Neural progenitor cell (in vitro differentiated cells): Measurements from ENCODE around the gene GMPPA. TPM values are rescaled to one million over a fixed set of nuclear protein-coding genes. Genes with fewer than 3 reads are reported as not detected.
A peak's percentile ranks its signal among the peaks of the same experiment; 100 is the strongest.

ENCODE experiments used
- DNase-seq: peaks from one replicate; pipeline ENCODE4 v3.0.0-alpha.2; 2016; ENCODE audit warnings: low spot score
- H2AFZ ChIP-seq: fragments of 200-600 bp; sonication (generic); replicated peaks from 2 replicates; pipeline ENCODE4 v1.6.1; 2016; ENCODE audit warnings: antibody characterized with exemption
- H3F3A ChIP-seq: fragments of 200-600 bp; sonication (generic); 2 replicates; pipeline ENCODE4 v1.6.1; 2016; ENCODE audit warnings: antibody characterized with exemption, low read depth
- H3K27ac ChIP-seq: fragments of 200-600 bp; sonication (generic); 2 replicates; pipeline ENCODE4 v1.5.1; 2016; ENCODE audit warnings: mild to moderate bottlenecking
- H3K27me3 ChIP-seq: fragments of 200-600 bp; sonication (generic); 2 replicates; pipeline ENCODE4 v1.6.1; 2016; ENCODE audit warnings: mild to moderate bottlenecking, moderate library complexity
- H3K36me3 ChIP-seq: fragments of 200-600 bp; sonication (generic); 2 replicates; pipeline ENCODE4 v1.5.1; 2016
- H3K4me1 ChIP-seq: fragments of 200-600 bp; sonication (generic); 2 replicates; pipeline ENCODE4 v1.6.1; 2016; ENCODE audit warnings: mixed run types
- H3K4me2 ChIP-seq: fragments of 200-600 bp; sonication (generic); 2 replicates; pipeline ENCODE4 v1.6.1; 2016
- H3K4me3 ChIP-seq: fragments of 200-600 bp; sonication (generic); 2 replicates; pipeline ENCODE4 v1.5.1; 2016
- H3K79me2 ChIP-seq: fragments of 200-600 bp; sonication (generic); 2 replicates; pipeline ENCODE4 v1.6.1; 2016; ENCODE audit warnings: low read depth
- H3K9ac ChIP-seq: fragments of 200-600 bp; sonication (generic); 2 replicates; pipeline ENCODE4 v1.6.1; 2016
- H3K9me3 ChIP-seq: fragments of 200-600 bp; sonication (generic); 2 replicates; pipeline ENCODE4 v1.5.1; 2016; ENCODE audit warnings: low read depth
- H4K20me1 ChIP-seq: fragments of 200-600 bp; sonication (generic); 2 replicates; pipeline ENCODE4 v1.6.1; 2016; ENCODE audit warnings: low read depth
- H3K27ac Mint-ChIP-seq: 3 replicates; pipeline ENCODE4 v1.8.0; 2021; ENCODE audit warnings: mixed read lengths
- H3K27me3 Mint-ChIP-seq: 2 replicates; pipeline ENCODE4 v1.8.0; 2022; ENCODE audit warnings: low read depth, mild to moderate bottlenecking, inconsistent platforms, moderate library complexity, mixed read lengths; ENCODE audit not compliant: insufficient read depth
- H3K36me3 Mint-ChIP-seq: 3 replicates; pipeline ENCODE4 v1.8.0; 2021; ENCODE audit warnings: mixed read lengths
- H3K4me1 Mint-ChIP-seq: 3 replicates; pipeline ENCODE4 v1.8.0; 2021; ENCODE audit warnings: mixed read lengths
- H3K4me3 Mint-ChIP-seq: 3 replicates; pipeline ENCODE4 v1.8.0; 2021; ENCODE audit warnings: mild to moderate bottlenecking, moderate library complexity, mixed read lengths
- H3K9me3 Mint-ChIP-seq: 3 replicates; pipeline ENCODE4 v1.8.0; 2020; ENCODE audit warnings: mixed read lengths
- CTCF ChIP-seq: fragments of 200-600 bp; sonication (generic); IDR thresholded peaks from 2 replicates; pipeline ENCODE4 v1.5.1; 2017; ENCODE audit warnings: antibody characterized with exemption, mild to moderate bottlenecking
- EZH2 ChIP-seq: fragments of 200-600 bp; sonication (generic); IDR thresholded peaks from 2 replicates; pipeline ENCODE4 v1.6.1; 2017; ENCODE audit warnings: antibody characterized with exemption, mild to moderate bottlenecking, moderate library complexity
- EZH2phosphoT487 ChIP-seq: fragments of 200-600 bp; sonication (generic); IDR thresholded peaks from 2 replicates; pipeline ENCODE4 v1.6.1; 2017; ENCODE audit warnings: antibody characterized with exemption
- total RNA-seq: library from RNA; depleted of rRNA; stranded (reverse); fragments of >200 nt; gene quantifications from 2 replicates; pipeline ENCODE4 v1.2.3, GENCODE V29; 2015; ENCODE audit warnings: low replicate concordance

The GMPPA gene
- total RNA-seq, 1 donor from 2014 or later: 49.3 TPM

- Mint-ChIP-seq H3K4me1 (peaks cover 46% of the 10 kb centered on the region), H3K4me3 (peak overlapping the region; percentile 17), H3K27me3 (peaks cover 19% of the 10 kb centered on the region), H3K9me3 (peaks cover 2% of the 10 kb centered on the region), H3K36me3 (no peaks in the 10 kb centered on the region), H3K27ac (peak overlapping the region; percentile 92)
- H3K79me2 ChIP-seq: no peaks in the 10 kb centered on the region
- no peak overlapping the region for H2AFZ ChIP-seq
- H3K9me3 ChIP-seq: no peaks in the 10 kb centered on the region
- peaks cover 14% of the 10 kb centered on the region for H4K20me1 ChIP-seq
- peak overlapping the region; percentile 69 for H3K4me2 ChIP-seq
- peak overlapping the region; percentile 26 for H3K4me3 ChIP-seq
- peak; percentile 93 for DNase-seq
- H3K27me3 ChIP-seq: peaks cover 33% of the 10 kb centered on the region
- H3K27ac ChIP-seq: no peak overlapping the region
- peaks cover 17% of the 10 kb centered on the region for H3F3A ChIP-seq
- H3K4me1 ChIP-seq: peaks cover 30% of the 10 kb centered on the region
- no peak overlapping the region for H3K9ac ChIP-seq
- H3K36me3 ChIP-seq: no peaks in the 10 kb centered on the region
- TF ChIP-seq EZH2phosphoT487 (no peak), CTCF (peak; percentile 96)
Measured at GRCh38 chr2:219530048-219530963, 31.6 kb downstream of the GMPPA start.

DNA sequence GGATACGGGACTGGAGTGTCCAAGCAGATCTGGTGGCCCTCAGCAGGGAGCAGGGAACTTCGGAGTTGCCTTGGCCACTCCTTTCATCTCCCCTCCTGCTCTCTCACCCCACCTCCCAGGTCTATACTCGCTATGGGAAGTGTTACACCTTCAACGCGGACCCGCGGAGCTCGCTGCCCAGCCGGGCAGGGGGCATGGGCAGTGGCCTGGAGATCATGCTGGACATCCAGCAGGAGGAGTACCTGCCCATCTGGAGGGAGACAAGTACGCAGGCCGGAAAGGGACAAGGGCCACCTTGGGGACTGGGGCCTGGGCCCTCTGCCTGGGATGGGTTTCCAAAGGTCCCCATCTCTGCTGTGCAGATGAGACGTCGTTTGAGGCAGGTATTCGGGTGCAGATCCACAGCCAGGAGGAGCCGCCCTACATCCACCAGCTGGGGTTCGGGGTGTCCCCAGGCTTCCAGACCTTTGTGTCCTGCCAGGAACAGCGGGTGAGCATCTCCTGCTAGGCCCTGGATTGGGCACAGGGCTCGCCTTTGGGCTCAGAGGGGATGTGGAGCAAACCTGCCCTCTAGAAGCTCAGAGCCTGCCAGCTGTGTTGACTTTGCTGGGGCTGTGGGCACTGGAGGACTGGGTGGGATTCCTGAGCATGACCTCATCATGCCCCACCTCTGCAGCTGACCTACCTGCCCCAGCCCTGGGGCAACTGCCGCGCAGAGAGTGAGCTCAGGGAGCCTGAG is 33.1 kb downstream of the GMPPA start:
- Histone ChIP-seq H3K79me2 (no peaks in the 10 kb centered on the region), H2AFZ (no peak overlapping the region), H3K4me2 (no peak overlapping the region), H3K9me3 (no peaks in the 10 kb centered on the region), H3K27ac (no peak overlapping the region), H3K4me1 (peaks cover 16% of the 10 kb centered on the region), H4K20me1 (peaks cover 2% of the 10 kb centered on the region), H3K4me3 (no peak overlapping the region), H3K9ac (no peak overlapping the region), H3F3A (peaks cover 2% of the 10 kb centered on the region), H3K27me3 (peaks cover 33% of the 10 kb centered on the region), H3K36me3 (no peaks in the 10 kb centered on the region)
- TF ChIP-seq EZH2 (no peak), EZH2phosphoT487 (no peak), CTCF (no peak)
- Mint-ChIP-seq H3K4me3 (no peak overlapping the region), H3K4me1 (peaks cover 34% of the 10 kb centered on the region), H3K9me3 (peaks cover 2% of the 10 kb centered on the region), H3K27me3 (peaks cover 16% of the 10 kb centered on the region), H3K36me3 (no peaks in the 10 kb centered on the region), H3K27ac (no peak overlapping the region)
- DNase-seq: no peak

DNA sequence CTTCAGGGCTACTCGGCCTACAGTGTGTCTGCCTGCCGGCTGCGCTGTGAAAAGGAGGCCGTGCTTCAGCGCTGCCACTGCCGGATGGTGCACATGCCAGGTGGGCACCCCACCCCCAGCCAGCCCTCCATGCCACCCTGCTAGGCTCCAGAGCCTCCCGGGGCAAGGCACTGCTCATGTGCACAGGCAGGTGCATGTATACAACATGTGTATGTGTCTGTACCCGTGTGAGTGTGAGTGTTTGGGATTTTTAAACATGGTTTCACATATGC is 33.6 kb downstream of the GMPPA start:
- Mint-ChIP-seq H3K27me3 (peaks cover 16% of the 10 kb centered on the region), H3K9me3 (peaks cover 2% of the 10 kb centered on the region)

More for the DNA sequence above, 33.6 kb downstream of the GMPPA start:
- Histone ChIP-seq H3K9ac (no peak overlapping the region), H3K79me2 (no peaks in the 10 kb centered on the region), H3K27me3 (peaks cover 33% of the 10 kb centered on the region), H4K20me1 (no peaks in the 10 kb centered on the region), H3F3A (no peaks in the 10 kb centered on the region), H3K4me1 (peaks cover 12% of the 10 kb centered on the region), H3K36me3 (no peaks in the 10 kb centered on the region), H3K4me3 (no peak overlapping the region), H3K4me2 (no peak overlapping the region), H2AFZ (no peak overlapping the region), H3K27ac (no peak overlapping the region), H3K9me3 (no peaks in the 10 kb centered on the region)
- H3K4me1 Mint-ChIP-seq: peaks cover 34% of the 10 kb centered on the region
- TF ChIP-seq EZH2phosphoT487: no peak
- no peak for TF ChIP-seq CTCF
- no peak for TF ChIP-seq EZH2
- H3K4me3 Mint-ChIP-seq: no peak overlapping the region
- H3K36me3 Mint-ChIP-seq: no peaks in the 10 kb centered on the region
- H3K27ac Mint-ChIP-seq: no peak overlapping the region
- no peak for DNase-seq
